ENCODE measurements around the gene RUNX1. TPM values are rescaled to one million over a fixed set of nuclear protein-coding genes. Genes with fewer than 3 reads are reported as not detected.
A peak's percentile ranks its signal among the peaks of the same experiment; 100 is the strongest.

Gene RUNX1
- polyA plus RNA-seq, 3 donors: 6.2 to 49.7 (median 8.7) TPM

- no peaks in the 10 kb centered on the region for H3K79me2 ChIP-seq (ENCODE audit: insufficient read depth, low read length)
- H3K4me1 Mint-ChIP-seq: no peaks in the 10 kb centered on the region
- H3K27ac ChIP-seq (ENCODE audit: low read depth in 1 of 2, low read length in 2 of 2): no peak overlapping the region
- no peak overlapping the region for H3K4me3 Mint-ChIP-seq
- no peak for TF ChIP-seq CTCF (IDR thresholded peaks at IDR 0.05)
- DNase-seq: no peak
- peaks cover 2 to 12% (median 10%) of the 10 kb centered on the region in 3 donors for H3K27me3 Mint-ChIP-seq (ENCODE audit: low read depth in 3 of 3)
- no peak overlapping the region for H3K9ac ChIP-seq (ENCODE audit: insufficient read depth, low read length, poor library complexity, severe bottlenecking)
- WGBS (ENCODE audit: insufficient coverage): no CpG with 5 or more reads among the region's 2 CpGs
- no peaks in the 10 kb centered on the region for H3K27me3 ChIP-seq (ENCODE audit: control insufficient read depth in 2 of 2, insufficient read depth in 2 of 2, low read length in 2 of 2)
- no peaks in the 10 kb centered on the region for H4K20me1 ChIP-seq (ENCODE audit: insufficient read depth, low read length)
- H3K4me1 ChIP-seq (ENCODE audit: control insufficient read depth in 1 of 2, insufficient read depth in 2 of 2, low read length in 2 of 2): no peaks in the 10 kb centered on the region
- no peaks in the 10 kb centered on the region for H3K36me3 Mint-ChIP-seq
- no peak overlapping the region for H3K27ac Mint-ChIP-seq
- H2AFZ ChIP-seq (ENCODE audit: insufficient read depth, low read depth, low read length, poor library complexity, severe bottlenecking): no peak overlapping the region
- H3K36me3 ChIP-seq (replicated peaks in 1 of 2; ENCODE audit: control insufficient read depth in 1 of 2, insufficient read depth in 2 of 2, low read length in 2 of 2): no peaks in the 10 kb centered on the region
- no peaks in the 10 kb centered on the region for H3K9me3 ChIP-seq (replicated peaks in 1 of 2; ENCODE audit: control insufficient read depth in 1 of 2, insufficient read depth in 1 of 2, low read length in 2 of 2)
- peaks cover under 1 to 9% (median 2%) of the 10 kb centered on the region in 7 donors for H3K9me3 Mint-ChIP-seq
- no peak overlapping the region for H3K4me2 ChIP-seq (replicated peaks; ENCODE audit: extremely low read depth, low read length, poor library complexity, severe bottlenecking)
- H3K4me3 ChIP-seq (replicated peaks in 1 of 3; ENCODE audit: low read depth in 2 of 3, low read length in 3 of 3): no peak overlapping the region
- intact Hi-C loops (cut with micrococcal nuclease): no loop called here
These were observed 274.4 kb downstream of the RUNX1 start for GRCh38 chr21:34774750-34775149.

- no peaks in the 10 kb centered on the region for H3K79me2 ChIP-seq (ENCODE audit: insufficient read depth, low read length)
- H3K36me3 Mint-ChIP-seq: no peaks in the 10 kb centered on the region
- no peak overlapping the region for H3K4me3 Mint-ChIP-seq
- no peak overlapping the region for H3K9ac ChIP-seq (ENCODE audit: insufficient read depth, low read length, poor library complexity, severe bottlenecking)
- H3K27me3 ChIP-seq (ENCODE audit: control insufficient read depth in 2 of 2, insufficient read depth in 2 of 2, low read length in 2 of 2): no peaks in the 10 kb centered on the region
- H3K36me3 ChIP-seq (replicated peaks in 1 of 2; ENCODE audit: control insufficient read depth in 1 of 2, insufficient read depth in 2 of 2, low read length in 2 of 2): no peaks in the 10 kb centered on the region
- intact Hi-C loops (cut with micrococcal nuclease): no loop called here
- no peaks in the 10 kb centered on the region for H3K9me3 ChIP-seq (replicated peaks in 1 of 2; ENCODE audit: control insufficient read depth in 1 of 2, insufficient read depth in 1 of 2, low read length in 2 of 2)
- no peak overlapping the region for H2AFZ ChIP-seq (ENCODE audit: insufficient read depth, low read depth, low read length, poor library complexity, severe bottlenecking)
- no peak overlapping the region for H3K27ac Mint-ChIP-seq
- no peaks in the 10 kb centered on the region for H4K20me1 ChIP-seq (ENCODE audit: insufficient read depth, low read length)
- H3K9me3 Mint-ChIP-seq: peaks cover 0 to 4% (median 0%) of the 10 kb centered on the region in 7 donors
- H3K4me1 ChIP-seq (ENCODE audit: control insufficient read depth in 1 of 2, insufficient read depth in 2 of 2, low read length in 2 of 2): no peaks in the 10 kb centered on the region
- H3K4me3 ChIP-seq (replicated peaks in 1 of 3; ENCODE audit: low read depth in 2 of 3, low read length in 3 of 3): no peak overlapping the region
- TF ChIP-seq CTCF (IDR thresholded peaks at IDR 0.05): no peak
- H3K4me2 ChIP-seq (replicated peaks; ENCODE audit: extremely low read depth, low read length, poor library complexity, severe bottlenecking): no peak overlapping the region
- no peaks in the 10 kb centered on the region for H3K4me1 Mint-ChIP-seq
- peak in 2 of 3 donors; percentile 11 to 30 for DNase-seq
- H3K27ac ChIP-seq (ENCODE audit: low read depth in 1 of 2, low read length in 2 of 2): no peak overlapping the region
- 100% methylated on average over 1 of the region's 6 CpGs for WGBS (ENCODE audit: insufficient coverage)
- H3K27me3 Mint-ChIP-seq (ENCODE audit: low read depth in 3 of 3): peaks cover 6 to 23% (median 7%) of the 10 kb centered on the region in 3 donors
These were observed 277.5 kb downstream of the RUNX1 start for GRCh38 chr21:34771512-34772028.
